Measurements from ENCODE around the gene MOB2. TPM values are rescaled to one million over a fixed set of nuclear protein-coding genes. Genes with fewer than 3 reads are reported as not detected.

The MOB2 gene
- total RNA-seq, 1 donor from 2014 or later = 34.1 TPM

- H3K27ac ChIP-seq = no peak overlapping the region
- peaks cover 34% of the 10 kb centered on the region for H3K4me1 ChIP-seq
- no peak for DNase-seq (ENCODE audit: extremely low spot score in 2 of 2)
These were observed 11.0 kb upstream of the MOB2 start for GRCh38 chr11:1497600-1497999.

GRCh38 chr11:1496761-1497095 is 10.1 kb upstream of the MOB2 start:
- no peak for TF ChIP-seq CTCF (IDR thresholded peaks at IDR 0.05)
- no peak for TF ChIP-seq POLR2A (IDR thresholded peaks at IDR 0.05)
- TF ChIP-seq POLR2AphosphoS5 (IDR thresholded peaks at IDR 0.05; ENCODE audit: insufficient read depth in 1 of 2, low read depth in 1 of 2) = no peak
- no peak overlapping the region for H3K4me3 ChIP-seq
- DNase-seq (ENCODE audit: extremely low spot score in 2 of 2) = no peak
- H3K4me1 ChIP-seq = peaks cover 28% of the 10 kb centered on the region
- no peak overlapping the region for H3K27ac ChIP-seq
- intact Hi-C loops (cut with DNase I) = no loop called here
- no peaks in the 10 kb centered on the region for H3K27me3 ChIP-seq
- H3K36me3 ChIP-seq = no peaks in the 10 kb centered on the region
- H3K9me3 ChIP-seq = no peaks in the 10 kb centered on the region

More at GRCh38 chr11:1497600-1497999, 11.0 kb upstream of the MOB2 start:
- H3K27me3 ChIP-seq = no peaks in the 10 kb centered on the region
- no peaks in the 10 kb centered on the region for H3K9me3 ChIP-seq
- no peak overlapping the region for H3K4me3 ChIP-seq
- no peaks in the 10 kb centered on the region for H3K36me3 ChIP-seq
- intact Hi-C loops (cut with DNase I) = no loop called here
- TF ChIP-seq POLR2AphosphoS5 (IDR thresholded peaks at IDR 0.05; ENCODE audit: insufficient read depth in 1 of 2, low read depth in 1 of 2) (no peak), CTCF (IDR thresholded peaks at IDR 0.05) (no peak), POLR2A (IDR thresholded peaks at IDR 0.05) (no peak)

GRCh38 chr11:1496091-1496760 is 9.6 kb upstream of the MOB2 start:
- TF ChIP-seq POLR2A (IDR thresholded peaks at IDR 0.05) = no peak
- TF ChIP-seq POLR2AphosphoS5 (IDR thresholded peaks at IDR 0.05; ENCODE audit: insufficient read depth in 1 of 2, low read depth in 1 of 2) = no peak
- Histone ChIP-seq H3K27ac (no peak overlapping the region), H3K4me1 (peaks cover 23% of the 10 kb centered on the region), H3K4me3 (no peak overlapping the region), H3K27me3 (no peaks in the 10 kb centered on the region), H3K9me3 (no peaks in the 10 kb centered on the region), H3K36me3 (no peaks in the 10 kb centered on the region)
- intact Hi-C loops (cut with DNase I) = no loop called here
- no peak for DNase-seq (ENCODE audit: extremely low spot score in 2 of 2)

- intact Hi-C loops (cut with DNase I) = no loop called here
- no peak overlapping the region for H3K27ac ChIP-seq
- DNase-seq (ENCODE audit: extremely low spot score in 2 of 2) = no peak
- peaks cover 11% of the 10 kb centered on the region for H3K4me1 ChIP-seq
- H3K27me3 ChIP-seq = no peaks in the 10 kb centered on the region
- H3K36me3 ChIP-seq = no peaks in the 10 kb centered on the region
- H3K9me3 ChIP-seq = no peaks in the 10 kb centered on the region
- TF ChIP-seq POLR2AphosphoS5 (IDR thresholded peaks at IDR 0.05; ENCODE audit: insufficient read depth in 1 of 2, low read depth in 1 of 2) (no peak), CTCF (IDR thresholded peaks at IDR 0.05) (no peak), POLR2A (IDR thresholded peaks at IDR 0.05) (no peak)
- no peak overlapping the region for H3K4me3 ChIP-seq
These were observed 8.1 kb upstream of the MOB2 start for GRCh38 chr11:1494650-1495049.

GRCh38 chr11:1493650-1494244 is 7.2 kb upstream of the MOB2 start:
- H3K36me3 ChIP-seq = no peaks in the 10 kb centered on the region
- no peak for DNase-seq (ENCODE audit: extremely low spot score in 2 of 2)
- no peak overlapping the region for H3K27ac ChIP-seq
- no peaks in the 10 kb centered on the region for H3K9me3 ChIP-seq
- intact Hi-C loops (cut with DNase I) = no loop called here
- H3K4me1 ChIP-seq = peaks cover 13% of the 10 kb centered on the region
- H3K4me3 ChIP-seq = no peak overlapping the region
- H3K27me3 ChIP-seq = no peaks in the 10 kb centered on the region
- TF ChIP-seq POLR2AphosphoS5 (IDR thresholded peaks at IDR 0.05; ENCODE audit: insufficient read depth in 1 of 2, low read depth in 1 of 2) (no peak), POLR2A (IDR thresholded peaks at IDR 0.05) (no peak), CTCF (IDR thresholded peaks at IDR 0.05) (no peak)

Data from vagina (tissue), 2 donors.